NB4 (cell line): ENCODE data around the gene VGLL4.

Source experiments
- CTCF ChIP-seq: IDR thresholded peaks from one replicate; pipeline ENCODE4 v1.5.1; 2012; ENCODE audit warnings: low read depth, low read length
- POLR2A ChIP-seq: IDR thresholded peaks from 2 replicates; pipeline ENCODE4 v1.6.1; 2011; ENCODE audit warnings: mild to moderate bottlenecking; ENCODE audit not compliant: insufficient read length; ENCODE audit errors: extremely low read depth

GRCh38 chr3:11538581-11538980 is 105.1 kb downstream of the VGLL4 start:
- TF ChIP-seq CTCF (no peak), POLR2A (no peak)
